Bronchial epithelial cell (primary cell): Measurements from ENCODE around the gene RASA2. TPM values are rescaled to one million over a fixed set of nuclear protein-coding genes. Genes with fewer than 3 reads are reported as not detected.

Experiments used
- DNase-seq: peaks from one replicate; pipeline ENCODE4 v3.0.0-alpha.2; 2010; ENCODE audit warnings: low read depth
- FAIRE-seq: peaks from 2 replicates; lab custom pipeline; 2011; peaks lifted over from hg19 to GRCh38; lab: Jason Lieb, UNC
- H3K27me3 ChIP-seq: 2 replicates; pipeline ENCODE4 v1.5.1; 2011; ENCODE audit warnings: low read length; ENCODE audit not compliant: control insufficient read depth, insufficient read depth
- H3K36me3 ChIP-seq: 2 replicates; pipeline ENCODE4 v1.5.1; 2011; ENCODE audit warnings: low read length; ENCODE audit not compliant: control insufficient read depth, insufficient read depth
- H3K4me3 ChIP-seq: 2 replicates; pipeline ENCODE4 v1.5.1; 2011; ENCODE audit warnings: mild to moderate bottlenecking, low read depth, low read length, control low read depth
- CTCF ChIP-seq: IDR thresholded peaks from 2 replicates; pipeline ENCODE4 v1.5.1; 2011; ENCODE audit warnings: mild to moderate bottlenecking, moderate library complexity, low read length, control low read depth, inconsistent platforms; ENCODE audit not compliant: insufficient read depth, severe bottlenecking
- total RNA-seq: library from RNA; depleted of rRNA; stranded (reverse); fragments of >200 nt; gene quantifications from 2 replicates; pipeline ENCODE4 v1.2.1, GENCODE V29; 2014

RASA2 gene
- total RNA-seq, 1 donor from 2014 or later, result 11.8 TPM

GRCh38 chr3:141550926-141551665 is 64.3 kb downstream of the RASA2 start:
- Histone ChIP-seq H3K36me3 (peaks cover 1% of the 10 kb centered on the region), H3K27me3 (no peaks in the 10 kb centered on the region), H3K4me3 (no peak overlapping the region)
- no peak for TF ChIP-seq CTCF
- DNase-seq (no peak), FAIRE-seq (no peak)

- Histone ChIP-seq H3K4me3 (no peak overlapping the region), H3K36me3 (peaks cover 3% of the 10 kb centered on the region), H3K27me3 (no peaks in the 10 kb centered on the region)
- no peak for TF ChIP-seq CTCF
- FAIRE-seq (no peak), DNase-seq (no peak)
Measured at GRCh38 chr3:141552440-141552991, 65.7 kb downstream of the RASA2 start.

- DNase-seq, result no peak
- no peaks in the 10 kb centered on the region for H3K27me3 ChIP-seq
- no peak for TF ChIP-seq CTCF
- no peak for FAIRE-seq
- no peak overlapping the region for H3K4me3 ChIP-seq
- H3K36me3 ChIP-seq, result peaks cover 3% of the 10 kb centered on the region
Measured at GRCh38 chr3:141553055-141553454, 66.2 kb downstream of the RASA2 start.

GRCh38 chr3:141556034-141556433 is 69.2 kb downstream of the RASA2 start:
- TF ChIP-seq CTCF, result no peak
- no peak for FAIRE-seq
- H3K36me3 ChIP-seq, result peaks cover 3% of the 10 kb centered on the region

GRCh38 chr3:141557961-141558706 is 71.3 kb downstream of the RASA2 start:
- Histone ChIP-seq H3K27me3 (no peaks in the 10 kb centered on the region), H3K36me3 (peaks cover 3% of the 10 kb centered on the region), H3K4me3 (no peak overlapping the region)
- FAIRE-seq (no peak), DNase-seq (no peak)
- no peak for TF ChIP-seq CTCF

More at GRCh38 chr3:141556034-141556433, 69.2 kb downstream of the RASA2 start:
- H3K4me3 ChIP-seq, result no peak overlapping the region
- H3K27me3 ChIP-seq, result no peaks in the 10 kb centered on the region
- no peak for DNase-seq
